ENCODE measurements around the gene KIF26B.

- TF ChIP-seq ZNF274 (IDR thresholded peaks at IDR 0.05; ENCODE audit: low read depth, low read length) (no peak), YY1 (IDR thresholded peaks at IDR 0.05; ENCODE audit: insufficient read depth, insufficient read length) (no peak), SUZ12 (IDR thresholded peaks at IDR 0.05; ENCODE audit: extremely low read depth, insufficient read depth, insufficient read length) (no peak)
Measured at GRCh38 chr1:245717611-245718010, 562.8 kb downstream of the KIF26B start.

All from NT2/D1 (cell line).